H9 (cell line): ENCODE measurements around the gene TMEM59L. TPM values are rescaled to one million over a fixed set of nuclear protein-coding genes. Genes with fewer than 3 reads are reported as not detected.

Experiments used
- DNase-seq: peaks from one replicate; pipeline ENCODE4 v3.0.0-alpha.2; 2017
- H2AFZ ChIP-seq: one replicate; pipeline ENCODE4 v1.6.1; 2013; ENCODE audit warnings: mild to moderate bottlenecking, low read length, control low read depth, moderate library complexity
- H2AK5ac ChIP-seq: 2 replicates; pipeline ENCODE4 v1.6.1; 2013; ENCODE audit warnings: low read length, control low read depth, mixed read lengths; ENCODE audit not compliant: insufficient read length
- H2BK120ac ChIP-seq: one replicate; pipeline ENCODE4 v1.6.1; 2013; ENCODE audit warnings: low read depth, mild to moderate bottlenecking, low read length, control low read depth, inconsistent platforms; ENCODE audit not compliant: poor library complexity, severe bottlenecking
- H2BK12ac ChIP-seq: 2 replicates; pipeline ENCODE4 v1.6.1; 2013; ENCODE audit warnings: low read length, control low read depth, mixed read lengths, low read depth; ENCODE audit not compliant: insufficient read length
- H2BK15ac ChIP-seq: 2 replicates; pipeline ENCODE4 v1.6.1; 2013; ENCODE audit warnings: low read depth, low read length, control low read depth
- H2BK20ac ChIP-seq: one replicate; pipeline ENCODE4 v1.6.1; 2013; ENCODE audit warnings: low read depth, mild to moderate bottlenecking, low read length, control low read depth, inconsistent platforms; ENCODE audit not compliant: poor library complexity, severe bottlenecking
- H2BK5ac ChIP-seq: 2 replicates; pipeline ENCODE4 v1.6.1; 2013; ENCODE audit warnings: low read length, control low read depth, mixed read lengths; ENCODE audit not compliant: insufficient read length
- H3K14ac ChIP-seq: 2 replicates; pipeline ENCODE4 v1.6.1; 2013; ENCODE audit warnings: low read length, control low read depth; ENCODE audit not compliant: insufficient read depth
- H3K18ac ChIP-seq: 2 replicates; pipeline ENCODE4 v1.6.1; 2013; ENCODE audit warnings: low read depth, mild to moderate bottlenecking, mixed read lengths, low read length, control low read depth; ENCODE audit not compliant: insufficient read length
- H3K23ac ChIP-seq: 2 replicates; pipeline ENCODE4 v1.6.1; 2013; ENCODE audit warnings: low read length, control low read depth, mixed read lengths, low read depth; ENCODE audit not compliant: insufficient read length
- H3K23me2 ChIP-seq: 2 replicates; pipeline ENCODE4 v1.6.1; 2013; ENCODE audit warnings: low read depth, mild to moderate bottlenecking, mixed read lengths, low read length, control low read depth; ENCODE audit not compliant: insufficient read length, poor library complexity, severe bottlenecking
- H3K27ac ChIP-seq: 2 replicates; pipeline ENCODE4 v1.5.1; 2013; ENCODE audit warnings: low read length, control low read depth, mixed read lengths, low read depth; ENCODE audit not compliant: insufficient read length
- H3K27me3 ChIP-seq: 2 replicates; pipeline ENCODE4 v1.6.1; 2013; ENCODE audit warnings: low read length, control low read depth, inconsistent platforms; ENCODE audit not compliant: insufficient read depth
- H3K4ac ChIP-seq: 2 replicates; pipeline ENCODE4 v1.6.1; 2013; ENCODE audit warnings: low read depth, mild to moderate bottlenecking, control low read depth, inconsistent platforms, low read length, moderate library complexity
- H3K4me1 ChIP-seq: 2 replicates; pipeline ENCODE4 v1.6.1; 2013; ENCODE audit warnings: low read length, control low read depth, inconsistent platforms; ENCODE audit not compliant: insufficient read depth
- H3K4me2 ChIP-seq: 2 replicates; pipeline ENCODE4 v1.6.1; 2013; ENCODE audit warnings: low read length, control low read depth, mixed read lengths; ENCODE audit not compliant: insufficient read length, insufficient read depth
- H3K56ac ChIP-seq: 2 replicates; pipeline ENCODE4 v1.6.1; 2013; ENCODE audit warnings: low read depth, mild to moderate bottlenecking, mixed read lengths, low read length, control low read depth; ENCODE audit not compliant: insufficient read length
- H3K79me1 ChIP-seq: 2 replicates; pipeline ENCODE4 v1.6.1; 2013; ENCODE audit warnings: low read depth, mild to moderate bottlenecking, moderate library complexity, low read length, control low read depth, inconsistent platforms; ENCODE audit not compliant: insufficient read depth, poor library complexity, severe bottlenecking
- H3K79me2 ChIP-seq: 2 replicates; pipeline ENCODE4 v1.6.1; 2013; ENCODE audit warnings: low read length, control low read depth, inconsistent platforms; ENCODE audit not compliant: insufficient read depth
- H3K9ac ChIP-seq: 2 replicates; pipeline ENCODE4 v1.6.1; 2013; ENCODE audit warnings: low read length, control low read depth, mixed read lengths; ENCODE audit not compliant: insufficient read length; ENCODE audit errors: extremely low read depth
- H3K9me3 ChIP-seq: one replicate; pipeline ENCODE4 v1.6.1; 2013; ENCODE audit warnings: low read depth, low read length, inconsistent platforms; ENCODE audit not compliant: control insufficient read depth
- H3T11ph ChIP-seq: one replicate; pipeline ENCODE4 v1.6.1; 2013; ENCODE audit warnings: mild to moderate bottlenecking, low read length, control low read depth, inconsistent platforms
- H4K20me1 ChIP-seq: one replicate; pipeline ENCODE4 v1.6.1; 2013; ENCODE audit not compliant: control insufficient read depth, insufficient read length, insufficient read depth
- H4K5ac ChIP-seq: 2 replicates; pipeline ENCODE4 v1.6.1; 2013; ENCODE audit warnings: low read depth, mild to moderate bottlenecking, mixed read lengths, low read length, control low read depth; ENCODE audit not compliant: insufficient read length
- H4K8ac ChIP-seq: replicated peaks from 2 replicates; pipeline ENCODE4 v1.6.1; 2013; ENCODE audit warnings: low read length, control low read depth, mixed read lengths, low read depth; ENCODE audit not compliant: insufficient read length
- H4K91ac ChIP-seq: 2 replicates; pipeline ENCODE4 v1.6.1; 2013; ENCODE audit warnings: low read depth, mild to moderate bottlenecking, moderate library complexity, mixed read lengths, low read length, control low read depth; ENCODE audit not compliant: insufficient read length
- H3K27ac Mint-ChIP-seq, 3 experiments: 2 replicates in 2 of 3; 3 replicates in 1 of 3; pipeline ENCODE4 v1.8.0; 2020 to 2021; ENCODE audit warnings: mixed read lengths in 3 of 3, mild to moderate bottlenecking in 1 of 3, moderate library complexity in 1 of 3
- H3K27me3 Mint-ChIP-seq: 2 replicates; pipeline ENCODE4 v1.8.0; 2021; ENCODE audit warnings: low read depth, mild to moderate bottlenecking, moderate library complexity, mixed read lengths
- H3K36me3 Mint-ChIP-seq, 3 experiments: 2 replicates in 2 of 3; 3 replicates in 1 of 3; pipeline ENCODE4 v1.8.0; 2020 to 2021; ENCODE audit warnings: low read depth in 3 of 3, mixed read lengths in 3 of 3; ENCODE audit not compliant: insufficient read depth in 1 of 3
- H3K4me1 Mint-ChIP-seq, 2 experiments: 2 replicates each; pipeline ENCODE4 v1.8.0; 2020; ENCODE audit warnings: mixed read lengths in 2 of 2
- H3K4me3 Mint-ChIP-seq, 2 experiments: 2 replicates in 1 of 2; 3 replicates in 1 of 2; pipeline ENCODE4 v1.8.0; 2020 to 2021; ENCODE audit warnings: mild to moderate bottlenecking in 2 of 2, mixed read lengths in 2 of 2, moderate library complexity in 1 of 2
- H3K9me3 Mint-ChIP-seq, 2 experiments: 2 replicates in 1 of 2; 3 replicates in 1 of 2; pipeline ENCODE4 v1.8.0; 2020; ENCODE audit warnings: mild to moderate bottlenecking in 2 of 2, mixed read lengths in 2 of 2, moderate library complexity in 1 of 2
- CTCF ChIP-seq: fragments of 200-600 bp; sonication (generic); conservative IDR thresholded peaks from 3 replicates; pipeline ENCODE4 v1.8.0; 2021; ENCODE audit warnings: antibody characterized with exemption, mild to moderate bottlenecking
- WGBS: extraction: QIAGEN DNeasy Blood & Tissue Kit; methylation state at CpG from one replicate; pipeline ENCODE4 v1.1.7; 2013; ENCODE audit warnings: missing lambda C conversion rate, low lambda C conversion rate, mixed read lengths; ENCODE audit not compliant: insufficient read length; ENCODE audit errors: extremely low coverage; 5-methylcytosine and 5-hydroxymethylcytosine counted together
- total RNA-seq: library from RNA; stranded (reverse); gene quantifications from 2 replicates; pipeline ENCODE4 v1.2.1, GENCODE V29; 2021

Gene TMEM59L
- total RNA-seq, 1 experiment from 2014 or later = 12.0 TPM

- no peak overlapping the region for H2BK12ac ChIP-seq
- no peak overlapping the region for H3K4ac ChIP-seq
- no peak overlapping the region for H2BK5ac ChIP-seq
- H4K5ac ChIP-seq = no peak overlapping the region
- peaks cover 30% of the 10 kb centered on the region for H3K23me2 ChIP-seq
- no peak for TF ChIP-seq CTCF
- H4K91ac ChIP-seq = no peak overlapping the region
- H3K27ac ChIP-seq = no peak overlapping the region
- H2AK5ac ChIP-seq = no peak overlapping the region
- H3K9me3 ChIP-seq = no peaks in the 10 kb centered on the region
- H3K4me1 Mint-ChIP-seq = peaks cover 44 to 64% of the 10 kb centered on the region in 2 experiments
- no peak overlapping the region for H3K4me2 ChIP-seq
- H3K4me1 ChIP-seq = peaks cover 17% of the 10 kb centered on the region
- no peaks in the 10 kb centered on the region for H3K79me1 ChIP-seq
- no CpG with 5 or more reads among the region's 9 CpGs for WGBS
- no peak overlapping the region for H2BK20ac ChIP-seq
- peaks cover 0 to 2% (median 0%) of the 10 kb centered on the region in 3 experiments; a peak in 2 of 7 replicates for H3K36me3 Mint-ChIP-seq
- H3T11ph ChIP-seq = no peak overlapping the region
- no peak overlapping the region for H3K9ac ChIP-seq
- H3K9me3 Mint-ChIP-seq = peaks cover 0 to 2% of the 10 kb centered on the region in 2 experiments; a peak in 2 of 5 replicates
- H2AFZ ChIP-seq = no peak overlapping the region
- no peak overlapping the region for H3K27ac Mint-ChIP-seq
- peaks cover 81% of the 10 kb centered on the region for H3K27me3 ChIP-seq
- no peak overlapping the region for H3K56ac ChIP-seq
- no peak overlapping the region for H2BK15ac ChIP-seq
- no peak overlapping the region for H3K14ac ChIP-seq
- no peaks in the 10 kb centered on the region for H4K20me1 ChIP-seq
- no peak overlapping the region for H3K23ac ChIP-seq
- H3K79me2 ChIP-seq = no peaks in the 10 kb centered on the region
- H2BK120ac ChIP-seq = no peak overlapping the region
- no peak overlapping the region for H4K8ac ChIP-seq
- H3K18ac ChIP-seq = no peak overlapping the region
- H3K4me3 Mint-ChIP-seq = peak overlapping the region in 1 of 2 experiments; percentile 24; a peak in 4 of 5 replicates
- peaks cover 86% of the 10 kb centered on the region for H3K27me3 Mint-ChIP-seq
- no peak for DNase-seq
Observed at GRCh38 chr19:18608805-18609716, 3.6 kb upstream of the TMEM59L start.
